IMR-90 (cell line): ENCODE results near the gene CXXC4. TPM values are rescaled to one million over a fixed set of nuclear protein-coding genes. Genes with fewer than 3 reads are reported as not detected.

Source experiments
- ATAC-seq: fragments of 200-7000 bp; cut with Tn5 transposase; 2 replicates; pipeline ENCODE4 v1.9.1; 2020; ENCODE audit warnings: low read depth, mild to moderate bottlenecking, moderate library complexity
- BruUV-seq: library from RNA; stranded (reverse); fragments of 400-500 nt; replicated peaks from 2 replicates; lab custom pipeline; 2021; lab: Mats Ljungman, UMichigan
- CTCF ChIA-PET: fragments of 300-600 bp; formaldehyde crosslinking; extraction: SDS; loops from one replicate; lab custom pipeline; 2021; ENCODE audit warnings: antibody characterized with exemption; lab: Yijun Ruan, JAX
- POLR2A ChIA-PET: fragments of 300-600 bp; sonication (Branson Sonifier 250); formaldehyde crosslinking; loops from one replicate; lab custom pipeline; 2022; ENCODE audit warnings: antibody characterized with exemption; ENCODE audit not compliant: unreplicated experiment; lab: Charles Lee
- DNase-seq: peaks from one replicate; pipeline ENCODE4 v3.0.0; 2013
- H2AFZ ChIP-seq: replicated peaks from 2 replicates; pipeline ENCODE3; 2013; ENCODE audit warnings: low read length, mild to moderate bottlenecking; ENCODE audit not compliant: poor library complexity
- H2AK5ac ChIP-seq: 2 replicates; pipeline ENCODE4 v1.6.1; 2013; ENCODE audit warnings: low read depth, low read length, inconsistent platforms
- H2AK9ac ChIP-seq: replicated peaks from 2 replicates; pipeline ENCODE3; 2013; ENCODE audit warnings: mild to moderate bottlenecking, low read depth, low read length, moderate library complexity; ENCODE audit not compliant: poor library complexity
- H2BK120ac ChIP-seq: 2 replicates; pipeline ENCODE4 v1.6.1; 2013; ENCODE audit warnings: low read depth, low read length, inconsistent platforms
- H2BK15ac ChIP-seq: 3 replicates; pipeline ENCODE4 v1.6.1; 2013; ENCODE audit warnings: low read depth, low read length, inconsistent platforms
- H2BK20ac ChIP-seq: 2 replicates; pipeline ENCODE4 v1.6.1; 2013; ENCODE audit warnings: low read depth, mild to moderate bottlenecking, inconsistent platforms, low read length, moderate library complexity
- H2BK5ac ChIP-seq: 2 replicates; pipeline ENCODE4 v1.6.1; 2013; ENCODE audit warnings: mild to moderate bottlenecking, low read depth, low read length, inconsistent platforms; ENCODE audit not compliant: poor library complexity, severe bottlenecking
- H3K14ac ChIP-seq: replicated peaks from 2 replicates; pipeline ENCODE4 v1.6.1; 2013; ENCODE audit warnings: low read depth, low read length, inconsistent platforms
- H3K18ac ChIP-seq: 2 replicates; pipeline ENCODE4 v1.6.1; 2013; ENCODE audit warnings: low read depth, low read length, control low read depth
- H3K23ac ChIP-seq: 2 replicates; pipeline ENCODE4 v1.6.1; 2013; ENCODE audit warnings: low read depth, low read length, inconsistent platforms
- H3K27ac ChIP-seq: 2 replicates; pipeline ENCODE4 v1.5.1; 2013; ENCODE audit warnings: mild to moderate bottlenecking, control low read depth, low read length; ENCODE audit not compliant: insufficient read depth
- H3K27me3 ChIP-seq: 2 replicates; pipeline ENCODE4 v1.6.1; 2013; ENCODE audit warnings: low read length; ENCODE audit not compliant: control insufficient read depth, insufficient read depth
- H3K36me3 ChIP-seq: 2 replicates; pipeline ENCODE4 v1.6.1; 2013; ENCODE audit warnings: low read length, mixed read lengths; ENCODE audit not compliant: control insufficient read depth, insufficient read depth
- H3K4ac ChIP-seq: 2 replicates; pipeline ENCODE4 v1.6.1; 2013; ENCODE audit warnings: low read depth, low read length, inconsistent platforms
- H3K4me1 ChIP-seq: 2 replicates; pipeline ENCODE4 v1.6.1; 2013; ENCODE audit warnings: low read length, mixed read lengths; ENCODE audit not compliant: control insufficient read depth, insufficient read depth
- H3K4me2 ChIP-seq: 2 replicates; pipeline ENCODE4 v1.6.1; 2013; ENCODE audit warnings: low read depth, mild to moderate bottlenecking, control low read depth, low read length, moderate library complexity
- H3K4me3 ChIP-seq: 2 replicates; pipeline ENCODE4 v1.5.1; 2013; ENCODE audit warnings: low read depth, mild to moderate bottlenecking, control low read depth, low read length, moderate library complexity; ENCODE audit not compliant: insufficient read depth
- H3K56ac ChIP-seq: 2 replicates; pipeline ENCODE4 v1.6.1; 2013; ENCODE audit warnings: low read length, inconsistent platforms; ENCODE audit not compliant: insufficient read depth; ENCODE audit errors: extremely low read depth
- H3K79me1 ChIP-seq, 2 experiments: 2 replicates each; pipeline ENCODE4 v1.6.1; 2013; ENCODE audit warnings: low read length in 2 of 2, inconsistent platforms in 1 of 2, low read depth in 1 of 2
- H3K9ac ChIP-seq: 2 replicates; pipeline ENCODE4 v1.6.1; 2013; ENCODE audit warnings: low read depth, low read length, control low read depth
- H3K9me1 ChIP-seq: 2 replicates; pipeline ENCODE4 v1.6.1; 2013; ENCODE audit warnings: low read length, inconsistent platforms; ENCODE audit not compliant: insufficient read depth
- H3K9me3 ChIP-seq: 2 replicates; pipeline ENCODE4 v1.6.1; 2013; ENCODE audit warnings: low read length; ENCODE audit not compliant: control insufficient read depth, insufficient read depth
- H4K20me1 ChIP-seq: 2 replicates; pipeline ENCODE4 v1.6.1; 2013; ENCODE audit warnings: low read length, inconsistent platforms; ENCODE audit not compliant: insufficient read depth
- H4K5ac ChIP-seq: 2 replicates; pipeline ENCODE4 v1.6.1; 2013; ENCODE audit warnings: mild to moderate bottlenecking, low read depth, low read length, control low read depth
- H4K8ac ChIP-seq, 2 experiments: 2 replicates each; pipeline ENCODE4 v1.6.1; 2013; ENCODE audit warnings: low read depth in 2 of 2, low read length in 2 of 2, control low read depth in 1 of 2, inconsistent platforms in 1 of 2
- H4K91ac ChIP-seq: 2 replicates; pipeline ENCODE4 v1.6.1; 2013; ENCODE audit warnings: low read depth, low read length, inconsistent platforms; ENCODE audit not compliant: insufficient read depth
- BHLHE40 ChIP-seq: fragments of 150-350 bp; IDR thresholded peaks from 2 replicates; pipeline ENCODE4 v1.6.1; 2016; ENCODE audit warnings: mild to moderate bottlenecking, low read depth, low read length
- CHD1 ChIP-seq: IDR thresholded peaks from 2 replicates; pipeline ENCODE4 v1.6.1; 2012; ENCODE audit warnings: low read depth, low read length, improper control_type of control experiment
- FOS ChIP-seq: fragments of 150-350 bp; IDR thresholded peaks from 2 replicates; pipeline ENCODE4 v1.6.1; 2016; ENCODE audit warnings: low read depth, low read length
- MAFK ChIP-seq: IDR thresholded peaks from 2 replicates; pipeline ENCODE4 v1.6.1; 2012; ENCODE audit warnings: low read depth, low read length, improper control_type of control experiment
- MAZ ChIP-seq: IDR thresholded peaks from 2 replicates; pipeline ENCODE4 v1.6.1; 2012; ENCODE audit warnings: low read depth, mild to moderate bottlenecking, low read length, improper control_type of control experiment, moderate library complexity, borderline replicate concordance
- NFE2L2 ChIP-seq: fragments of 150-350 bp; IDR thresholded peaks from 2 replicates; pipeline ENCODE4 v1.6.1; 2016; ENCODE audit warnings: low read depth, mild to moderate bottlenecking, low read length
- POLR2A ChIP-seq: IDR thresholded peaks from 2 replicates; pipeline ENCODE4 v1.6.1; 2012; ENCODE audit warnings: mild to moderate bottlenecking, low read depth, low read length
- RAD21 ChIP-seq: IDR thresholded peaks from 2 replicates; pipeline ENCODE4 v1.6.1; 2012; ENCODE audit warnings: low read length, improper control_type of control experiment
- RCOR1 ChIP-seq: IDR thresholded peaks from 2 replicates; pipeline ENCODE4 v1.6.1; 2012; ENCODE audit warnings: mild to moderate bottlenecking, low read length, improper control_type of control experiment; ENCODE audit not compliant: insufficient replicate concordance
- SMC3 ChIP-seq: fragments of 150-350 bp; IDR thresholded peaks from 2 replicates; pipeline ENCODE4 v1.6.1; 2016; ENCODE audit warnings: low read depth, mild to moderate bottlenecking, antibody characterized with exemption, low read length, moderate library complexity
- dilution Hi-C: fragments of 300-500 bp; cut with HindIII; formaldehyde crosslinking; loops from one replicate; pipeline ENCODE4 v1.14.3; 2018; ENCODE audit warnings: low sequenced_read_pairs; ENCODE audit not compliant: unreplicated experiment
- in situ Hi-C: fragments of 300-500 bp; cut with MboI; formaldehyde crosslinking; loops from 3 replicates; pipeline ENCODE4 v1.14.3; 2019; ENCODE audit warnings: low sequenced_read_pairs, inconsistent platforms, mixed read lengths
- intact Hi-C: fragments of 100-400 bp; cut with micrococcal nuclease; formaldehyde crosslinking; loops from 2 replicates; pipeline ENCODE4 v1.10.0; 2022
- polyA plus RNA-seq, 3 experiments: library from polyadenylated mRNA; depleted of rRNA; stranded (reverse); fragments of >200 nt; gene quantifications; 2 replicates each; pipeline ENCODE4 v1.2.3, GENCODE V29; 2012; ENCODE audit warnings: low replicate concordance in 1 of 3
- total RNA-seq: library from RNA; depleted of rRNA; stranded (reverse); fragments of >200 nt; gene quantifications from 2 replicates; pipeline ENCODE4 v1.2.3, GENCODE V29; 2012
- TF ChIP-seq, protein P1 (sequence below): conservative IDR thresholded peaks from 2 replicates; pipeline ENCODE4 v1.5.1; 2012; ENCODE audit warnings: mild to moderate bottlenecking, low read depth, low read length, improper control_type of control experiment
- TF ChIP-seq, protein P2 (sequence below): fragments of 150-350 bp; IDR thresholded peaks from 2 replicates; pipeline ENCODE4 v1.6.1; 2017; ENCODE audit warnings: mild to moderate bottlenecking, antibody characterized with exemption, low read length, low read depth
- TF ChIP-seq, protein P3 (sequence below): fragments of 150-350 bp; IDR thresholded peaks from 2 replicates; pipeline ENCODE4 v1.6.1; 2016; ENCODE audit warnings: low read depth, mild to moderate bottlenecking, low read length, moderate library complexity, borderline replicate concordance

Gene CXXC4
- total and polyA plus RNA-seq, 2 of the 4 experiments (the other 2 are of a cell fraction): not detected

DNA sequence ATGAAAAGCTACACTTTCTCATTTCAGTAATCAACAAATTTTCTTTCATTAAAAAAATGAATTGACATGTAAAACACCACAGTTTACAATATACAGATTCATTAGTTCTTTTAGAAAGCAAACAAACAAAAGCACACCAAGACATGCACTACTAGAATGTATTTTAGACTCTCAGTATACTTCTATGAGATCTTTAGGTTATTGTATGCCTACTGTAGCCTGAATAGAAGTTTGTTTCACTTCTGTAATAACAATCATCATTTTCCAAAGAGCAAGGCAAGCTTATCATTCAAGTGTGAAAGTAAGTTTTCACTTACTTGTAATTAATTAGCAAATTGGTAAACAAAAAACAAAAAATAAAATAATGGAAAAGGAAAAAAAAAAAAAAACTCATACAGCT lies 24.9 kb downstream of the CXXC4 start:
- CTCF ChIA-PET: interaction anchor here (0.7 kb wide), 1 partner anchor 1151 kb away, joined by 3 read pairs; no protein-coding TSS in a partner anchor
- ATAC-seq (no peak), DNase-seq (no peak)
- Histone ChIP-seq H4K91ac (no peak overlapping the region), H3K79me1 (no peaks in the 10 kb centered on the region), H2BK5ac (no peak overlapping the region), H3K36me3 (no peaks in the 10 kb centered on the region), H3K9ac (no peak overlapping the region), H3K4me3 (no peak overlapping the region), H4K8ac (no peak overlapping the region), H2AFZ (no peak overlapping the region), H2AK5ac (no peak overlapping the region), H2BK120ac (no peak overlapping the region), H2AK9ac (no peak overlapping the region), H3K18ac (no peak overlapping the region), H3K4me1 (no peaks in the 10 kb centered on the region), H3K9me1 (no peaks in the 10 kb centered on the region), H3K4me2 (no peak overlapping the region), H3K9me3 (no peaks in the 10 kb centered on the region), H3K56ac (no peak overlapping the region), H3K27ac (no peak overlapping the region), H4K20me1 (no peaks in the 10 kb centered on the region), H3K23ac (no peak overlapping the region), H2BK15ac (no peak overlapping the region), H3K14ac (no peak overlapping the region), H4K5ac (no peak overlapping the region), H3K4ac (no peak overlapping the region), H2BK20ac (no peak overlapping the region), H3K27me3 (no peaks in the 10 kb centered on the region)
- dilution Hi-C loops (no loop called here), in situ Hi-C loops (no loop called here), intact Hi-C loops (no loop called here)
- POLR2A ChIA-PET: no interaction called here
- no TSS peak for BruUV-seq
- TF ChIP-seq, protein P1, sequence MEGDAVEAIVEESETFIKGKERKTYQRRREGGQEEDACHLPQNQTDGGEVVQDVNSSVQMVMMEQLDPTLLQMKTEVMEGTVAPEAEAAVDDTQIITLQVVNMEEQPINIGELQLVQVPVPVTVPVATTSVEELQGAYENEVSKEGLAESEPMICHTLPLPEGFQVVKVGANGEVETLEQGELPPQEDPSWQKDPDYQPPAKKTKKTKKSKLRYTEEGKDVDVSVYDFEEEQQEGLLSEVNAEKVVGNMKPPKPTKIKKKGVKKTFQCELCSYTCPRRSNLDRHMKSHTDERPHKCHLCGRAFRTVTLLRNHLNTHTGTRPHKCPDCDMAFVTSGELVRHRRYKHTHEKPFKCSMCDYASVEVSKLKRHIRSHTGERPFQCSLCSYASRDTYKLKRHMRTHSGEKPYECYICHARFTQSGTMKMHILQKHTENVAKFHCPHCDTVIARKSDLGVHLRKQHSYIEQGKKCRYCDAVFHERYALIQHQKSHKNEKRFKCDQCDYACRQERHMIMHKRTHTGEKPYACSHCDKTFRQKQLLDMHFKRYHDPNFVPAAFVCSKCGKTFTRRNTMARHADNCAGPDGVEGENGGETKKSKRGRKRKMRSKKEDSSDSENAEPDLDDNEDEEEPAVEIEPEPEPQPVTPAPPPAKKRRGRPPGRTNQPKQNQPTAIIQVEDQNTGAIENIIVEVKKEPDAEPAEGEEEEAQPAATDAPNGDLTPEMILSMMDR: no peak
- TF ChIP-seq MAFK (no peak), RAD21 (no peak), BHLHE40 (no peak), SMC3 (no peak), MAZ (no peak), RCOR1 (no peak), POLR2A (no peak), CHD1 (no peak), NFE2L2 (no peak), FOS (no peak)
- TF ChIP-seq, protein P2, sequence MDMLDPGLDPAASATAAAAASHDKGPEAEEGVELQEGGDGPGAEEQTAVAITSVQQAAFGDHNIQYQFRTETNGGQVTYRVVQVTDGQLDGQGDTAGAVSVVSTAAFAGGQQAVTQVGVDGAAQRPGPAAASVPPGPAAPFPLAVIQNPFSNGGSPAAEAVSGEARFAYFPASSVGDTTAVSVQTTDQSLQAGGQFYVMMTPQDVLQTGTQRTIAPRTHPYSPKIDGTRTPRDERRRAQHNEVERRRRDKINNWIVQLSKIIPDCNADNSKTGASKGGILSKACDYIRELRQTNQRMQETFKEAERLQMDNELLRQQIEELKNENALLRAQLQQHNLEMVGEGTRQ: no peak
- TF ChIP-seq, protein P3, sequence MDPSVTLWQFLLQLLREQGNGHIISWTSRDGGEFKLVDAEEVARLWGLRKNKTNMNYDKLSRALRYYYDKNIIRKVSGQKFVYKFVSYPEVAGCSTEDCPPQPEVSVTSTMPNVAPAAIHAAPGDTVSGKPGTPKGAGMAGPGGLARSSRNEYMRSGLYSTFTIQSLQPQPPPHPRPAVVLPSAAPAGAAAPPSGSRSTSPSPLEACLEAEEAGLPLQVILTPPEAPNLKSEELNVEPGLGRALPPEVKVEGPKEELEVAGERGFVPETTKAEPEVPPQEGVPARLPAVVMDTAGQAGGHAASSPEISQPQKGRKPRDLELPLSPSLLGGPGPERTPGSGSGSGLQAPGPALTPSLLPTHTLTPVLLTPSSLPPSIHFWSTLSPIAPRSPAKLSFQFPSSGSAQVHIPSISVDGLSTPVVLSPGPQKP: no peak
